ENCODE measurements around the gene ZNF883.
"Not testable (repeated sequence)": the region's sequence is repeated elsewhere in the genome, so short reads cannot be mapped to it uniquely, and the experiment has no call there.

Gene ZNF883

GRCh38 chr9:113011911-113012381 is at the start of gene ZNF883:
ZNF883 (minus strand) TSS chr9:113012192.
- peak; percentile 10 for DNase-seq (ENCODE audit: low spot score)

GRCh38 chr9:113061072-113061850 is 49.3 kb upstream of the ZNF883 start:
- DNase-seq (ENCODE audit: low spot score), result not testable (repeated sequence)

GRCh38 chr9:113059581-113060284 is 47.7 kb upstream of the ZNF883 start:
- DNase-seq (ENCODE audit: low spot score), result not testable (repeated sequence)

GRCh38 chr9:113057193-113057592 is 45.2 kb upstream of the ZNF883 start:
- no peak for DNase-seq (ENCODE audit: low spot score)

- DNase-seq (ENCODE audit: low spot score), result peak; percentile 79
Measured at GRCh38 chr9:113056191-113057106, 44.5 kb upstream of the ZNF883 start, which contains the start of gene ZFP37. ZFP37 (minus strand) TSS chr9:113056724; CDS start chr9:113056688, 36 bp downstream.

- no peak for DNase-seq (ENCODE audit: low spot score)
Measured at GRCh38 chr9:113042884-113043657, 31.1 kb upstream of the ZNF883 start.

GRCh38 chr9:113026200-113026599 is 14.2 kb upstream of the ZNF883 start:
- DNase-seq (ENCODE audit: low spot score), result no peak

- no peak for DNase-seq (ENCODE audit: low spot score)
Measured at GRCh38 chr9:113018247-113018646, 6.3 kb upstream of the ZNF883 start.

- DNase-seq (ENCODE audit: low spot score), result no peak
Measured at GRCh38 chr9:113012492-113012891, 500 bp upstream of the ZNF883 start.

GRCh38 chr9:113005777-113006176 is 6.2 kb downstream of the ZNF883 start:
- DNase-seq (ENCODE audit: low spot score), result no peak

GRCh38 chr9:112997236-112997941 is 14.6 kb downstream of the ZNF883 start:
- DNase-seq (ENCODE audit: low spot score), result no peak

- no peak for DNase-seq (ENCODE audit: low spot score)
Measured at GRCh38 chr9:112971415-112971814, 40.6 kb downstream of the ZNF883 start.

- DNase-seq (ENCODE audit: low spot score), result no peak
Measured at GRCh38 chr9:112970939-112971338, 41.1 kb downstream of the ZNF883 start.

GRCh38 chr9:112969730-112970129 is 42.3 kb downstream of the ZNF883 start:
- no peak for DNase-seq (ENCODE audit: low spot score)

- no peak for DNase-seq (ENCODE audit: low spot score)
Measured at GRCh38 chr9:112955550-112955949, 56.4 kb downstream of the ZNF883 start.

GRCh38 chr9:112945620-112946208 is 66.3 kb downstream of the ZNF883 start:
- DNase-seq (ENCODE audit: low spot score), result no peak

- DNase-seq (ENCODE audit: low spot score), result no peak
Measured at GRCh38 chr9:112939418-112939817, 72.6 kb downstream of the ZNF883 start.

GRCh38 chr9:112933696-112934095 is 78.3 kb downstream of the ZNF883 start:
- no peak for DNase-seq (ENCODE audit: low spot score)

- DNase-seq (ENCODE audit: low spot score), result peak; percentile 1
Measured at GRCh38 chr9:112925058-112925641, 86.8 kb downstream of the ZNF883 start.

GRCh38 chr9:112921549-112921948 is 90.4 kb downstream of the ZNF883 start:
- DNase-seq (ENCODE audit: low spot score), result peak; percentile 3
